ENCODE results near the gene PTPRN2.

- no peak for TF ChIP-seq GATA2 (IDR thresholded peaks at IDR 0.05; ENCODE audit: low read depth, low read length)
- TF ChIP-seq GATA3 (IDR thresholded peaks at IDR 0.05; ENCODE audit: low read depth, low read length) = no peak
These were observed 792.9 kb downstream of the PTPRN2 start for GRCh38 chr7:157794746-157795065.

All from SH-SY5Y (cell line).